Activated T-cell treated with anti-CD3 and anti-CD28 coated beads, Interleukin-2, amount 50 U/mL, for 4 hours (primary cell): ENCODE measurements around the gene PAXX. TPM values are rescaled to one million over a fixed set of nuclear protein-coding genes. Genes with fewer than 3 reads are reported as not detected.

Experiments used
- ATAC-seq, 2 donors: fragments of 200-7000 bp; cut with Tn5 transposase; one replicate each; pipeline ENCODE4 v1.10.0; 2021
- DNase-seq: peaks from one replicate; pipeline ENCODE4 v3.0.0-alpha.2; 2020
- H3K27me3 Mint-ChIP-seq: one replicate; pipeline ENCODE4 v1.8.0; 2021; ENCODE audit warnings: low read depth, mixed read lengths
- H3K36me3 Mint-ChIP-seq: one replicate; pipeline ENCODE4 v1.8.0; 2022; ENCODE audit warnings: mixed read lengths; ENCODE audit not compliant: insufficient read depth
- H3K4me1 Mint-ChIP-seq: one replicate; pipeline ENCODE4 v1.8.0; 2021; ENCODE audit warnings: low read depth, mixed read lengths
- H3K4me3 Mint-ChIP-seq: one replicate; pipeline ENCODE4 v1.8.0; 2021; ENCODE audit warnings: mild to moderate bottlenecking, moderate library complexity, mixed read lengths
- H3K9me3 Mint-ChIP-seq: one replicate; pipeline ENCODE4 v1.8.0; 2021; ENCODE audit warnings: mixed read lengths
- total RNA-seq, 3 donors: library from RNA; stranded (reverse); gene quantifications; one replicate each; pipeline ENCODE4 v1.2.1, GENCODE V29; 2021

The PAXX gene
- total RNA-seq, 3 donors from 2014 or later = 106 to 126 (median 123) TPM

DNA sequence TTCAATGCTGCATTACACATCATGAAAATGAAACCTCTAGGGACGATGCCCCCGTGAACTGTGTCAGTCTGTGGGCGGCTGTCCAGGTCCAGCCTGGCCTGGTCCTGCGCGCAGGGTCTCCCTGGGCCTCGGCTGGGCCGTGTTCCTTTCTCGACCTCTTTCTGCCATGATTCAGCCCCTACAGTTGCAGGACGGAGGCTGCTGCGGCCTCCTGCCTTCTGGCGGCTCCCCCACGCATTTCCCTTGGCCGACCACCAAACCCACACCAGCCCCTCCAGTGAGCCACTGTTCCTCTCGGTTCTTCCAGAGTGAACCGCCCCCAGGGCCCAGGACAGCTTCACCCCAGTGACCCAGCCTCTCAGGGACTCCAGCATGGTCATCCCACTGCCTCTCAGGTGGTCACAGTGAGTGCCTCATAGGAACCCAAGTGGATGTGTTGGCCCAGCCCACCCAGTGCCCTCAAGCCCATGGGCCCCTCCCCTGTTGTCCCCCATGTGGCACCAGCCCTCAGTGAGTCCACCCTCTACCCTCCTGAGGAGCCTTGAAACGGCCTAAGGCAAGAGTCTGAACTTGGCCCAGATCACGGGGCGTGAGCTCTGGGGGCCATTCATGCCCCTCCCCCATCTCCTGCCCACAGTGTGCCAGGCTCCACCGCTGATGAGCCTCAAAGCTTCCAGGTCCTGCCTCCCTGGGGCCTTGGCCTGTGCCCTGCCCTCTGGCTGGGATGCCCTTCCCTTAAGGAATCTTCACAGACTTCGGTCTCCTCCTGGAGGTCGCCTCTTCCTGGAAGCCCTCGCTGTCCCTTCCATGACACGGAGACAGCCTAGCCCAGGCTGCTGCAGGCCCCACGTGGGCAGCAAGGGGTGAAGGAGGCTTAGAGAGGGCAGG, 14.1 kb downstream of the PAXX start:
- H3K9me3 Mint-ChIP-seq = no peaks in the 10 kb centered on the region
- DNase-seq (no peak), ATAC-seq (peak; percentile 28 to 44)
- H3K27me3 Mint-ChIP-seq = no peaks in the 10 kb centered on the region
- H3K4me3 Mint-ChIP-seq = no peak overlapping the region
- no peaks in the 10 kb centered on the region for H3K36me3 Mint-ChIP-seq
- peaks cover 7% of the 10 kb centered on the region for H3K4me1 Mint-ChIP-seq

DNA sequence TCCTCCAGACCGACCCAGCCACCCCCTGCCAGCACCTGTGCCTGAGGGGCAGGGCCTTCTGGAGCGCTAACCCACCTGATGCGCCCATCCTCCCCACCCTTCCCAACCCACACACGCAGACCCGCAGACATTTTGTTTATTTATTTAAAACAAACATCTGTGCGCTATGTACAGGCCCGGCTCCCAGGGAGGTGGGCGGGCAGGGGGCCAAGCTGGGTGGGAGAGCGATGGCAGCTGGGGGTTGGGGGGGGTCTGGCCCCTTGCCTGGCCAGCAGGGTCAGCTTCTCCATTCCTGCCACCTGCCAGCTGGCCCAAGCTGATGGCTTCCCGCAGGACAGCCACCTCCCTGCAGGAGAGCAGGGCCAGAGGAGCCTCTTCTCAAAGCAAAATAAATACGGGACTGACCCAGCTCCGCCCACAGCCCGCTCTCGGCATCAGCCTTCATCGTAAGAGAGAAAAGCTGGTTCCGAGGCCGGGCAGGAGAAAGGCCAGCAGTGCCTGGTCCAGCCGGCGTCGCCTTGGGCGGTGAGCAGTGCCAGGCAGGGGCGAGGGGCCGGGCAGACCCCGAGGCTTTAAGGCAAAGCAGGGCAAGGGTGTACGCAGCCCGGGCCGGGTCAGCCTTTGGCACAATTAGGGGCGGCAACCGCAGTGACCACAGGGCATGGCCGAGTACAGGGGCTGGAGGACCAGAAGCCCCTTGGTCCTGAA, 15.0 kb downstream of the PAXX start:
- H3K9me3 Mint-ChIP-seq = no peaks in the 10 kb centered on the region
- peaks cover 1% of the 10 kb centered on the region for H3K36me3 Mint-ChIP-seq
- ATAC-seq (no peak), DNase-seq (no peak)
- H3K4me1 Mint-ChIP-seq = peaks cover 7% of the 10 kb centered on the region
- no peak overlapping the region for H3K4me3 Mint-ChIP-seq
- no peaks in the 10 kb centered on the region for H3K27me3 Mint-ChIP-seq

DNA sequence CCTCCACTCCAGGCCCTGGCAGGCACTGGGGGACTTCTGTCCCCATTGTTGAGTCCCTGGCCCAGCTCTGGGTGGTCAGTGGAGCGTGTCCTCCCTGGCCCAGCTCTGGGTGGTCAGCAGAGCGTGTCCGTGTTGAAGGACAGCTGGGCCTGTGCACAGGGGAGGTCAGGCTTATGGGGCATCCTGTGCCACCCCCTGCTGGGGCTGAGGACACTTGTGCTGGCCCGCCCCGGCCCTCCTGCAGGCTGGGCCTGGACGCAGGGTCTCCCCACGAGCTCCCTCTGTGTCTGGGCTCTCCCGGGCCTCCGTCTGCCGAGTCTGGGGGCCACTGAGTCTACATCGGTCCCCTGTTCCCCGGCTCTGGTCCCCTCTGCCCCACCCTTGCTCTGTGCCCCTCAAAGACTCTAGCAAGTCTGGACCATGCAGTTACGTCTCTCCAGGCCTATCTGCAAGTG, 15.6 kb downstream of the PAXX start:
- H3K4me1 Mint-ChIP-seq = peaks cover 7% of the 10 kb centered on the region
- H3K27me3 Mint-ChIP-seq = no peaks in the 10 kb centered on the region
- H3K4me3 Mint-ChIP-seq = no peak overlapping the region
- H3K9me3 Mint-ChIP-seq = no peaks in the 10 kb centered on the region
- H3K36me3 Mint-ChIP-seq = peaks cover 1% of the 10 kb centered on the region
- no peak for DNase-seq
- ATAC-seq = no peak

DNA sequence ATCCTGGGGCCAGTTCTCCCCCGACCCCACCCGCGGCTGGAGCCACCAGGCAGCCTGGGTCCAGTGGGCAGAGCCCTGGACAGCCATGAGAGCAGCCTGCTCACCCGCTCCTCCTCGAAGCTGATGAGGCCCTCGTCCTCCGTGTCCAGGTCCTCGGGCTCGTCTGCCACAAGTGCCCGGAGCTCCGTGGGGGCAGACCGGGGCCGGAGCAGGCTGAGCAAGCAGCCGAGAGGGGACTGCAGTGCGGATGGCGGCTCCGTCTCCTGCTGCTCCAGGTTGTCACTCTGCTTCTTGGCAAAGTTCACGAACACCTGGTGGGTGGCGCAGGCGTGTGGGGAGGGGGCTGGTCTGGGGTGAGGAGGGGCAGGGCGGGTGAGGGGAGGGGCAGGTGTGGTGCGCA, 16.1 kb downstream of the PAXX start:
- DNase-seq (no peak), ATAC-seq (no peak)
- H3K9me3 Mint-ChIP-seq = no peaks in the 10 kb centered on the region
- no peak overlapping the region for H3K4me3 Mint-ChIP-seq
- H3K4me1 Mint-ChIP-seq = peaks cover 7% of the 10 kb centered on the region
- H3K27me3 Mint-ChIP-seq = no peaks in the 10 kb centered on the region
- peaks cover 1% of the 10 kb centered on the region for H3K36me3 Mint-ChIP-seq

DNA sequence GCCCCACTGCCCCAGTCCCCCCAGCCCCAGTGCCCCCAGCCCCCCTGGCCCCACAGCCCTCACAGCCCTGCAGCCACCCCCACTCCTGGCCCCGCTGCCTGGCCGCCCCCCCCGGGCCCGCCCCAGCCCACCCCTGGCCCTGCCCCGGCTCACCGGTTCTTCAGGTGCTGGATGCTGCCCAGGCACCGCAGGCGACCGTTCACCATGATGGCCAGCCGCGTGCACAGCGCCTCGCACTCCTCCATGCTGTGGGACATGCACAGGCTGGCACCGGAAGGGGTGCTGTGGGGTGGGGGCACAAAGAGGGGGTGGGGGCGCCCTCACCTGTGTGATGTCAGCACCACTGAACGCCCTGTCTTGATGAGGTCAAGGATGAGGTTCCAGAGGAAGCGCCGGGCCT, 17.0 kb downstream of the PAXX start:
- H3K4me1 Mint-ChIP-seq = peaks cover 7% of the 10 kb centered on the region
- no peaks in the 10 kb centered on the region for H3K9me3 Mint-ChIP-seq
- no peak overlapping the region for H3K4me3 Mint-ChIP-seq
- H3K36me3 Mint-ChIP-seq = peaks cover 1% of the 10 kb centered on the region
- no peaks in the 10 kb centered on the region for H3K27me3 Mint-ChIP-seq
- no peak for DNase-seq
- no peak for ATAC-seq

DNA sequence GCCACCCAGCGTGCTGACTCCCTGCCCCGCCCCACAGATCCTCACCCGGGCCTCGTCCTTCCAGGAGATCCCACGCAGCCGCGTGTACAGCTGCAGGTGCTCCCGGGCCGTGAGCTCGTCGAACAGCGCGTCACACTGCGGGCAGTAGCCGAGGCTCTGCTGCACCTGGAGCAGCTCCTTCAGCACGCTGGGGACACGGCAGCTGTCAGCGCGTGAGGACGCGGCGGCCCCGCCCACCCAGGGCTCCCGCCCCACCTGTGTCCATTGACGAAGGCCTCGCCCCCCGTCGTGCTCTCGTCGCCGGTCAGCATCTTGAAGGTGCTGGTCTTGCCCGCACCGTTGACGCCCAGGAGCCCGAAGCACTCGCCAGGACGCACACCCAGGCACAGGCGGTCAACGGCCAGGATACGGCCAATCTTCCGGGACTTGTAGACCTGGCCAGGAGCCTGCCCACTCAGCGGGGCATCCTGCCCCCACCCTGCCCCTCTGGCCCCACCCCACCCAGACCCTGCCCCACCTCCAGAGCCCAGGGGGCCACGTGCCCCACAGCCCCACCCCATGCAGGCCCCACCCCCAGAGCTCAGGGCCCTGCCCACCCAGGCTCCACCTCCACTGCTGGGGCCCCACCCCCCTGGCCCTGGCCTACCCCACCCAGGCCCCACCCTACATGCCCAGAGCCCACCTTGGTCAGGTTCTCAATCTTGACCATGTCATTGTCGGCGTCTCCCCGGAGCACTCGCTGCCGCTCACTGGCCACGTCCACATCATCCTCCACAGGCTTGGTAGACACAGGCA, 17.9 kb downstream of the PAXX start:
- Mint-ChIP-seq H3K36me3 (peaks cover 1% of the 10 kb centered on the region), H3K9me3 (no peaks in the 10 kb centered on the region), H3K4me1 (peaks cover 4% of the 10 kb centered on the region), H3K4me3 (no peak overlapping the region), H3K27me3 (no peaks in the 10 kb centered on the region)
- ATAC-seq (no peak), DNase-seq (no peak)

DNA sequence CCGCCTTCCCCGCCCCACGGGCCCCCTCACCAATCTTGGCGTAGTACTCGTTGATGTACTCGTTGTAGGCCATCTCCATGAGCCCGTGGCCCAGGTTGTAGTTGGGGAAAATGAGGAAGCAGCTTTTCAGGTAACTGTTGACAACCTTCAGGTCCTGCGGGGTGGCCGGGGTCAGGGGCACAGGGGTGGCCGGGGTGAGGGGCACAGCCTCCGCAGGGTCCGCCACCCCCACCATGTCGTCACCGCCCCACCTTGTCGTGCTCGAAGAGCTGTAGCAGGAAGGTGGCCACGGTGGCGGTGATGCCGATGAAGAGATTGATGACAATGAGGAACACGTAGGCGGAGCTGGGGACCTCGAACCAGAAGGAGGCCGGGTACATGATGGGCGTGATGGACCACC, 18.9 kb downstream of the PAXX start:
- DNase-seq (no peak), ATAC-seq (no peak)
- H3K36me3 Mint-ChIP-seq = peaks cover 1% of the 10 kb centered on the region
- peaks cover under 1% of the 10 kb centered on the region for H3K4me1 Mint-ChIP-seq
- H3K4me3 Mint-ChIP-seq = no peak overlapping the region
- no peaks in the 10 kb centered on the region for H3K9me3 Mint-ChIP-seq
- H3K27me3 Mint-ChIP-seq = no peaks in the 10 kb centered on the region

DNA sequence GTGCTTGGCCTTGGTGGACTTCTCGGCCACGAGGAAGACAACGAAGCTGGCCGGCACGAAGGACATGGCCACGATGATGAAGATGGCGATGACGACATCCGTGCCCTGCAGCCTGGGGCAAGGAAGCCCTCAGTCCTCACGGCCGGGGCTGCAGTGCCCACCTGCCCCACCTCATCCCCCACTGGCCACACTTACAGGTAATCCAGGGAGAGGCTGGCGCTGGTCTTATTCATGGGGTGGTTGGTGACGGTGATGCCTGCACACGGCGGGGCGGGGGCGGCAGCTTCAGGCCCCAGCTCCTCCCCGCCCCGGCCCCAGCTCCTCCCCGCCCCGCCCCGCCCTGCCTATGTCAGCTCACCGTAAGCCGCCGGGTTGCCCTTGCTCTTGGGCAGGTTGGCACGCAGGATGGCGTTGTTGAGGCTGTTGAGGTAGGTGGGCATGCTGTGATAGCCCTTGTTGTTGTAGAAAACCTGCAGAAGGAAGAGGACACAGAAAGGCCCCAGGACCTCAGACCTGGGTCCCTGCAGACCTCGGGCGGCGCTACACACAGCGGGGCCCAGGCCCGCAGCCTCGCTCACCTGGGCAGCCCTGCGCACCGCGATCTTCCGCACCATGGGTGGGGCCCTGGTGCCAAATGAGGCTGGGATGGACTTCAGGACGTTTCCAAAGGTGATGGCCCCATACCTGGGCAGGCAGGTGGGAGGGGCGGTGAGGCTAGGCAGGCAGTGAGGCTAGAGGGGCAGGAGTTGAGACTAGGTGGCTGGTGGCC, 19.9 kb downstream of the PAXX start:
- H3K27me3 Mint-ChIP-seq = no peaks in the 10 kb centered on the region
- no peaks in the 10 kb centered on the region for H3K4me1 Mint-ChIP-seq
- no peak overlapping the region for H3K4me3 Mint-ChIP-seq
- no peaks in the 10 kb centered on the region for H3K9me3 Mint-ChIP-seq
- DNase-seq (no peak), ATAC-seq (no peak)
- H3K36me3 Mint-ChIP-seq = peaks cover 1% of the 10 kb centered on the region

DNA sequence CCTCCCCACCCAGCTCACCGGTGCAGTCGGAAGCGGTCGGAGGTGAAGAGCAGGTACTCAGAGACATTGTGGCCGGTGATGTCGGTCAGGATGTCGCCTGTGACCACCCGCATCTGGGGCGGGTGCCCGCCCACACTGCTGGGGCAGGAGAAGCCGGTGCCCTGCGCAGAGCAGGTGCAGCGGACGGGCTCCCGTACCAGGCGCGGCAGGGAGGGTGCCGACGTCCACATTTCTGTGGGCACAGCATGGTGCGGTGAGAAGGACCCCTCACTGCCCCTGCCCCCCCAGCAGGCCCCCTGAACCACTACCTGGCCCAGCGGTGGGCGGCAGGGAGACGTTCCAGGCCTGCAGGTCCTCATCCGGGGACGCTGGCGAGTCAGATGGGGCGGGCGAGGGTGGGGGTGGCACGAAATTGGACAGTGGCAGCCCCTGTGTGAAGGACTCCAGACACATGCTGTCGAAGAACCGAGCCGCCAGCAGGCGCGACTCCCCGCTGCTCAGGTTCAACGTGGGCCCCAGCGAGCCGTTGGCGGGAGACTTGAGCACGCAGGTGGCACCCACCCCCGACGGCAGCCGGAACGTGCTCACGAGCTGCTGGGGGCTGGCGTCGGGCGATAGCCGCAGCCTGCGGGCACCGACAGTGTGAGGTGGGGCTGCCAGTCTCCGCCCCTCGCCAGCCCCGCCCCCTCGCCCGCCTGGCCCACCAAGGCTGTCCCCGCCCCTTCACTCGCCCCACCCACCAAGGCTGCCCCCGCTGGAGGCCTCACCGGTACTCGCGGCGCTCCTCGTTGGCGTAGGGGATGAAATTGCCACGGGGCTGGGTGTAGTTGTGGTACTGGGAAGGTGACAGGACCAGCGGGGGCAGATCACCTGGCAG, 20.7 kb downstream of the PAXX start:
- H3K4me1 Mint-ChIP-seq = no peaks in the 10 kb centered on the region
- no peaks in the 10 kb centered on the region for H3K9me3 Mint-ChIP-seq
- peaks cover 1% of the 10 kb centered on the region for H3K36me3 Mint-ChIP-seq
- DNase-seq (no peak), ATAC-seq (no peak)
- no peaks in the 10 kb centered on the region for H3K27me3 Mint-ChIP-seq
- H3K4me3 Mint-ChIP-seq = no peak overlapping the region

DNA sequence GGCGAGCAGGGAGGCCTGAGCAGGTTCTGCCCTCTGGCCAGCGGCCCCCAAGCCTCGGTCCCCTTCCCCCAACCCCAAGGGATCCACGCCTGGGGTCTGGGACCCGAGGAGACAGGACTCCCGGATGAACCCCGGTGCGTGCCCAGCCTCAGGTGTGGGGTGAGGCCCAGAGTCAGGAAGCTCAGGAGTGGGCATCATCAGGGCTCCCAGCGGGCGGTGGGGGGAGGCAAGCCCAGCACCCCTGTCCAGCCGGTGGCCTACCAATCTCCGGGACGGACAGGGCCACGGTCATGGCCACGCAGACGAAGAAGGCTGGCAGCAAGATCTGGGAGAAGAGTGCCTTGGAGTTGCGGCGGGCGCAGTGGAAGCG, 21.3 kb downstream of the PAXX start:
- DNase-seq = no peak
- Mint-ChIP-seq H3K36me3 (peaks cover 1% of the 10 kb centered on the region), H3K27me3 (no peaks in the 10 kb centered on the region), H3K4me1 (no peaks in the 10 kb centered on the region), H3K4me3 (no peak overlapping the region), H3K9me3 (no peaks in the 10 kb centered on the region)
- no peak for ATAC-seq

DNA sequence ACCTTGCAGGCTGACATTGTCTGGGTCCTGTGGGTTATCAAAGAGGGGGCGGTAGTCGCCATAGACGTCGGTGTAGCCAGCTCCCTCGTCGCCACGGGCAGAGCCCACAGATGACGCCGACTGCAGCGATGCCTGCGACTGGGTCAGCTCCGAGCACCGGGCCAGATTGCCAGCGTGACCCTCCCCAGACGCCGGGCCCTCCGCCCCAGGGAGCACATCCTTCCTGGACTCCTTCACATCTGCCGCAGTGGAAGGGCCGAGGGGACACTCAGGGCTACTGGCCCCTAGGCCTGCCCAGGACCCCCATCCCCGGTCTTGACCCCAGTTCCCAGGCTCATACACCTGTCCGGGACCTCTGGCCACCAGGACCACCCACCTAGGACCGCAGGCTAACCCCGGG, 21.9 kb downstream of the PAXX start:
- Mint-ChIP-seq H3K36me3 (peaks cover 1% of the 10 kb centered on the region), H3K9me3 (no peaks in the 10 kb centered on the region), H3K27me3 (no peaks in the 10 kb centered on the region), H3K4me3 (no peak overlapping the region), H3K4me1 (no peaks in the 10 kb centered on the region)
- ATAC-seq (no peak), DNase-seq (no peak)

DNA sequence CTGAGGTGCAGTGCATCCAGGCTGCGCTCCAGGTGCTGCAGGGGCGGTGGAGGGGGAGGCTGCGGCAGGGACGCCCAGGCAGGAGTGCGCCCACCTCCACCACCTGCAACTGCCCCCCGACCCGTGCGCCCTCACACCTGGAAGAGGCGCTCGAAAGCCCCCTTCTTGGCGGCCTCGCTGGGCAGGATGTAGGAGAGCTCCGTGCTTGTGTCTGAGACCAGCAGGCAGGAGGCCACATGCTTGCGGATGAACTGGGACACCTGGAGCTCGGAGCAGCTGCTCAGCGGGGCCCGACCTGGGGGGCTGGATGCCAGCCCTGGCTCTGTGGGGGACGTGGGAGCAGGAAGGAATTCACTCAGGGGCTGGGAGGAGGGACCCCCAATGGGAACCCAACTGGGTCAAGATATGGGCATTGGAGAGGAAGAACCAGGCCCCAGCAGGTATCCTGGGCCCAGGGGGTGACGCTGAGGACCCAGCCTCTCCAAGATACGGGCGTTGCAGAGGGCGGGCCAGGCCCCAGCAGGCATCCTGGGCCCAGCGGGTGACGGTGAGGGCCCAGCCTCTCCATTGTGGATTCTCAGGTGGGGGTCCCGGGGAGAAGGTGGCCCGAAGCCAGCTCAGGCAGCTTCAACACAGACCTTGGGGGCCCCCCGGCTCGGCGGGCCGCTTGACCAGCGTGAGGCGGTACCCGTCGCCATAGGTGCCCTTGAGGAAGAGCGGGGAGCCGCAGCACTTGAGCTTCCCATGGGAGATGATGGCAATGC, 22.7 kb downstream of the PAXX start:
- H3K4me1 Mint-ChIP-seq = no peaks in the 10 kb centered on the region
- DNase-seq (no peak), ATAC-seq (no peak)
- no peaks in the 10 kb centered on the region for H3K27me3 Mint-ChIP-seq
- no peaks in the 10 kb centered on the region for H3K9me3 Mint-ChIP-seq
- peaks cover 1% of the 10 kb centered on the region for H3K36me3 Mint-ChIP-seq
- H3K4me3 Mint-ChIP-seq = no peak overlapping the region

DNA sequence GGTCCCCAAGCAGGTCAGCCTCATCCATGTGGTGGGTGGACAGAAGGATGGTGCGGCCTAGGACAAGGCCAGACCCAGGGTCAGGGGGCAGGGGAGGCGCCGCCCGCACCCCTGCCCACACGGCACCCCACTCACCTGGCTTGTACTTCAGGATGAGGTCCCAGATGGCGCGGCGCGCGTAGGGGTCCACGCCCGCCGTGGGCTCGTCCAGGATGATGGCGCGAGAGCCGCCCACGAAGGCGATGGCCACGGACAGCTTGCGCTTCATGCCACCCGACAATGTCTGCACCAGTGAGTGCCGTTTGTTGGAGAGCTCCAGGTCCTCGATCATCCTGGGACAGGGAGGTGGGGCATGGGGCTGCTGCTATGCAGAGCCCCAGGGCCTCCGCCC, 23.3 kb downstream of the PAXX start:
- Mint-ChIP-seq H3K27me3 (no peaks in the 10 kb centered on the region), H3K9me3 (no peaks in the 10 kb centered on the region), H3K4me3 (no peak overlapping the region), H3K36me3 (peaks cover 1% of the 10 kb centered on the region), H3K4me1 (no peaks in the 10 kb centered on the region)
- no peak for ATAC-seq
- no peak for DNase-seq
